A673 (cell line): ENCODE results near the gene PRKAR2B. TPM values are rescaled to one million over a fixed set of nuclear protein-coding genes. Genes with fewer than 3 reads are reported as not detected.

Experiments
- BruUV-seq: library from RNA; stranded (reverse); fragments of 400-500 nt; replicated peaks from 2 replicates; lab custom pipeline; 2021; lab: Mats Ljungman, UMichigan
- CTCF ChIA-PET: fragments of 300-600 bp; sonication (Branson Sonifier 250); formaldehyde crosslinking; loops from one replicate; lab custom pipeline; 2022; ENCODE audit warnings: antibody characterized with exemption; lab: Charles Lee
- POLR2A ChIA-PET: fragments of 300-600 bp; sonication (Branson Sonifier 250); formaldehyde crosslinking; loops from one replicate; lab custom pipeline; 2022; ENCODE audit warnings: antibody characterized with exemption; ENCODE audit not compliant: low non-redundant PET; lab: Charles Lee
- DNase-seq: peaks from one replicate; pipeline ENCODE4 v3.0.0-alpha.2; 2015; ENCODE audit warnings: low spot score
- H3K27ac ChIP-seq: fragments of 200-600 bp; sonication (generic); 2 replicates; pipeline ENCODE4 v1.5.1; 2016; ENCODE audit warnings: mixed run types, low read depth, mild to moderate bottlenecking, mixed read lengths, antibody characterized with exemption, low read length; ENCODE audit not compliant: poor library complexity, severe bottlenecking
- H3K27me3 ChIP-seq: fragments of 200-600 bp; sonication (generic); replicated peaks from 2 replicates; pipeline ENCODE4 v1.6.1; 2017; ENCODE audit warnings: mixed run types, low read depth, mild to moderate bottlenecking, mixed read lengths, antibody characterized with exemption, low read length; ENCODE audit not compliant: insufficient read depth, poor library complexity
- H3K36me3 ChIP-seq: fragments of 200-600 bp; sonication (generic); 2 replicates; pipeline ENCODE4 v1.6.1; 2016; ENCODE audit warnings: mixed run types, mild to moderate bottlenecking, mixed read lengths, antibody characterized with exemption, low read length; ENCODE audit not compliant: insufficient read depth, poor library complexity, severe bottlenecking
- H3K4me1 ChIP-seq: fragments of 200-600 bp; sonication (generic); 2 replicates; pipeline ENCODE4 v1.6.1; 2017; ENCODE audit warnings: mixed run types, mild to moderate bottlenecking, mixed read lengths, antibody characterized with exemption, low read length; ENCODE audit not compliant: insufficient read depth, poor library complexity, severe bottlenecking
- H3K4me3 ChIP-seq: fragments of 200-600 bp; sonication (generic); 2 replicates; pipeline ENCODE4 v1.5.1; 2016; ENCODE audit warnings: low read depth, mixed run types, mild to moderate bottlenecking, mixed read lengths, low read length; ENCODE audit not compliant: poor library complexity, severe bottlenecking
- H3K9me3 ChIP-seq: fragments of 200-600 bp; sonication (generic); 2 replicates; pipeline ENCODE4 v1.6.1; 2016; ENCODE audit warnings: mixed run types, low read depth, mild to moderate bottlenecking, mixed read lengths, antibody characterized with exemption, low read length; ENCODE audit not compliant: poor library complexity, severe bottlenecking
- CTCF ChIP-seq: fragments of 300-800, 200-600 bp; sonication (generic); conservative IDR thresholded peaks from 2 replicates; pipeline ENCODE4 v1.5.1; 2017; ENCODE audit warnings: low read depth, mild to moderate bottlenecking, antibody characterized with exemption, low read length, moderate library complexity, mixed read lengths
- EZH2 ChIP-seq: fragments of 200-600 bp; sonication (generic); IDR thresholded peaks from 2 replicates; pipeline ENCODE4 v1.6.1; 2017; ENCODE audit warnings: borderline replicate concordance, low read depth, mild to moderate bottlenecking, mixed read lengths, antibody characterized with exemption, low read length; ENCODE audit not compliant: poor library complexity, severe bottlenecking
- intact Hi-C: fragments of 100-400 bp; cut with micrococcal nuclease; formaldehyde crosslinking; loops from one replicate; pipeline ENCODE4 v1.10.0; 2022; ENCODE audit not compliant: unreplicated experiment
- total RNA-seq: library from RNA; stranded (reverse); gene quantifications from 2 replicates; pipeline ENCODE4 v1.2.3, GENCODE V29; 2021

Gene PRKAR2B
- total RNA-seq, 1 experiment from 2014 or later: 4.8 TPM

GRCh38 chr7:107085180-107085579 lies 40.7 kb downstream of the PRKAR2B start:
- POLR2A ChIA-PET: no interaction called here
- Histone ChIP-seq H3K27ac (no peak overlapping the region), H3K4me1 (no peaks in the 10 kb centered on the region), H3K27me3 (no peaks in the 10 kb centered on the region), H3K36me3 (no peaks in the 10 kb centered on the region), H3K4me3 (no peak overlapping the region), H3K9me3 (no peaks in the 10 kb centered on the region)
- no peak for DNase-seq
- BruUV-seq: no TSS peak
- TF ChIP-seq CTCF (no peak), EZH2 (no peak)
- intact Hi-C loops: loop anchor here (10.0 kb wide), 1 partner anchor 140 kb away; no protein-coding TSS in a partner anchor
- CTCF ChIA-PET: no interaction called here

- Histone ChIP-seq H3K27ac (no peak overlapping the region), H3K9me3 (no peaks in the 10 kb centered on the region), H3K4me1 (no peaks in the 10 kb centered on the region), H3K36me3 (no peaks in the 10 kb centered on the region), H3K27me3 (no peaks in the 10 kb centered on the region), H3K4me3 (no peak overlapping the region)
- BruUV-seq: no TSS peak
- intact Hi-C loops: loop anchor here (10.0 kb wide), 1 partner anchor 145 kb away; no protein-coding TSS in a partner anchor
- TF ChIP-seq CTCF (no peak), EZH2 (no peak)
- ChIA-PET POLR2A (no interaction called here), CTCF (no interaction called here)
- DNase-seq: no peak
These were observed 45.1 kb downstream of the PRKAR2B start for GRCh38 chr7:107089627-107090026.

GRCh38 chr7:107090457-107090856 lies 46.0 kb downstream of the PRKAR2B start:
- no peaks in the 10 kb centered on the region for H3K27me3 ChIP-seq
- no peak for DNase-seq
- H3K4me3 ChIP-seq: no peak overlapping the region
- TF ChIP-seq EZH2 (no peak), CTCF (no peak)
- no peaks in the 10 kb centered on the region for H3K4me1 ChIP-seq
- H3K27ac ChIP-seq: no peak overlapping the region
- H3K9me3 ChIP-seq: no peaks in the 10 kb centered on the region
- BruUV-seq: no TSS peak
- ChIA-PET POLR2A (no interaction called here), CTCF (no interaction called here)
- intact Hi-C loops: no loop called here
- H3K36me3 ChIP-seq: no peaks in the 10 kb centered on the region
